Hepatocyte (in vitro differentiated cells): ENCODE measurements around the gene SLC9A1. TPM values are rescaled to one million over a fixed set of nuclear protein-coding genes. Genes with fewer than 3 reads are reported as not detected.

Experiments used
- DNase-seq: peaks from one replicate; pipeline ENCODE4 v3.0.0-alpha.2; 2016; ENCODE audit warnings: low spot score
- H2AFZ ChIP-seq: fragments of 200-600 bp; sonication (generic); 2 replicates; pipeline ENCODE4 v1.6.0; 2016; ENCODE audit warnings: antibody characterized with exemption, mild to moderate bottlenecking
- H3K27ac ChIP-seq: fragments of 200-600 bp; sonication (generic); 2 replicates; pipeline ENCODE4 v1.5.1; 2016; ENCODE audit warnings: mild to moderate bottlenecking
- H3K27me3 ChIP-seq: fragments of 200-600 bp; sonication (generic); 2 replicates; pipeline ENCODE4 v1.6.1; 2016
- H3K36me3 ChIP-seq: fragments of 200-600 bp; sonication (generic); replicated peaks from 2 replicates; pipeline ENCODE4 v1.5.1; 2016; ENCODE audit warnings: low read depth; ENCODE audit not compliant: insufficient read depth
- H3K4me1 ChIP-seq: fragments of 200-600 bp; sonication (generic); 2 replicates; pipeline ENCODE4 v1.5.1; 2016; ENCODE audit warnings: mild to moderate bottlenecking, moderate library complexity; ENCODE audit not compliant: insufficient read depth
- H3K4me2 ChIP-seq: fragments of 200-600 bp; sonication (generic); 2 replicates; pipeline ENCODE4 v1.6.0; 2016
- H3K4me3 ChIP-seq: fragments of 200-600 bp; sonication (generic); 2 replicates; pipeline ENCODE4 v1.5.1; 2016; ENCODE audit warnings: mild to moderate bottlenecking
- H3K79me2 ChIP-seq: fragments of 200-600 bp; sonication (generic); 2 replicates; pipeline ENCODE4 v1.6.0; 2017; ENCODE audit warnings: mild to moderate bottlenecking
- H3K9me2 ChIP-seq: fragments of 200-600 bp; sonication (generic); replicated peaks from 2 replicates; pipeline ENCODE4 v1.6.0; 2017; ENCODE audit warnings: mild to moderate bottlenecking; ENCODE audit not compliant: insufficient read depth
- H3K9me3 ChIP-seq: fragments of 200-600 bp; sonication (generic); 2 replicates; pipeline ENCODE4 v1.5.1; 2016; ENCODE audit warnings: low read depth, mild to moderate bottlenecking
- H4K20me1 ChIP-seq: fragments of 200-600 bp; sonication (generic); 2 replicates; pipeline ENCODE4 v1.6.0; 2016; ENCODE audit warnings: mild to moderate bottlenecking; ENCODE audit not compliant: insufficient read depth, poor library complexity, severe bottlenecking
- EZH2 ChIP-seq: fragments of 200-600 bp; sonication (generic); IDR thresholded peaks from 2 replicates; pipeline ENCODE4 v1.6.1; 2016; ENCODE audit warnings: antibody characterized with exemption, mild to moderate bottlenecking, borderline replicate concordance
- EZH2phosphoT487 ChIP-seq: fragments of 200-600 bp; sonication (generic); IDR thresholded peaks from one replicate; pipeline ENCODE4 v1.6.1; 2018; ENCODE audit warnings: antibody characterized with exemption, mild to moderate bottlenecking, low read depth, moderate library complexity; ENCODE audit not compliant: unreplicated experiment, severe bottlenecking
- WGBS: methylation state at CpG from one replicate; pipeline ENCODE4 v1.1.6; 2016; ENCODE audit warnings: low lambda C conversion rate; ENCODE audit errors: missing lambda C conversion rate; 5-methylcytosine and 5-hydroxymethylcytosine counted together
- polyA plus RNA-seq: library from polyadenylated mRNA; unstranded; fragments of >200 nt; fragmentation: Nextera tagmentation; extraction: Ambion mirVana; gene quantifications from 2 replicates; pipeline ENCODE4 v1.2.1, GENCODE V29; 2016
- total RNA-seq: library from RNA; depleted of rRNA; stranded (reverse); fragments of >200 nt; gene quantifications from 2 replicates; pipeline ENCODE4 v1.2.3, GENCODE V29; 2014
- TF ChIP-seq, protein P1 (sequence below): fragments of 200-600 bp; sonication (generic); IDR thresholded peaks from 2 replicates; pipeline ENCODE4 v1.5.1; 2016; ENCODE audit warnings: antibody characterized with exemption, mild to moderate bottlenecking; ENCODE audit not compliant: poor library complexity

The SLC9A1 gene
- total and polyA plus RNA-seq, 2 experiments from 2014 or later, result 13.3 to 31.3 TPM

GRCh38 chr1:27132624-27133023 lies 22.3 kb downstream of the SLC9A1 start:
- WGBS, result 96% methylated on average over 7 of the region's 7 CpGs
- no peak for TF ChIP-seq EZH2phosphoT487
- TF ChIP-seq, protein P1, sequence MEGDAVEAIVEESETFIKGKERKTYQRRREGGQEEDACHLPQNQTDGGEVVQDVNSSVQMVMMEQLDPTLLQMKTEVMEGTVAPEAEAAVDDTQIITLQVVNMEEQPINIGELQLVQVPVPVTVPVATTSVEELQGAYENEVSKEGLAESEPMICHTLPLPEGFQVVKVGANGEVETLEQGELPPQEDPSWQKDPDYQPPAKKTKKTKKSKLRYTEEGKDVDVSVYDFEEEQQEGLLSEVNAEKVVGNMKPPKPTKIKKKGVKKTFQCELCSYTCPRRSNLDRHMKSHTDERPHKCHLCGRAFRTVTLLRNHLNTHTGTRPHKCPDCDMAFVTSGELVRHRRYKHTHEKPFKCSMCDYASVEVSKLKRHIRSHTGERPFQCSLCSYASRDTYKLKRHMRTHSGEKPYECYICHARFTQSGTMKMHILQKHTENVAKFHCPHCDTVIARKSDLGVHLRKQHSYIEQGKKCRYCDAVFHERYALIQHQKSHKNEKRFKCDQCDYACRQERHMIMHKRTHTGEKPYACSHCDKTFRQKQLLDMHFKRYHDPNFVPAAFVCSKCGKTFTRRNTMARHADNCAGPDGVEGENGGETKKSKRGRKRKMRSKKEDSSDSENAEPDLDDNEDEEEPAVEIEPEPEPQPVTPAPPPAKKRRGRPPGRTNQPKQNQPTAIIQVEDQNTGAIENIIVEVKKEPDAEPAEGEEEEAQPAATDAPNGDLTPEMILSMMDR, result no peak
- no peak for TF ChIP-seq EZH2

GRCh38 chr1:27132147-27132546 lies 22.8 kb downstream of the SLC9A1 start:
- Histone ChIP-seq H4K20me1 (no peaks in the 10 kb centered on the region), H3K4me2 (no peak overlapping the region), H3K27me3 (no peaks in the 10 kb centered on the region), H3K79me2 (peaks cover 22% of the 10 kb centered on the region), H3K27ac (no peak overlapping the region), H2AFZ (no peak overlapping the region), H3K9me3 (no peaks in the 10 kb centered on the region), H3K4me1 (peaks cover 5% of the 10 kb centered on the region), H3K4me3 (no peak overlapping the region), H3K36me3 (no peaks in the 10 kb centered on the region), H3K9me2 (no peaks in the 10 kb centered on the region)
- TF ChIP-seq, protein P1, result no peak
- no peak for TF ChIP-seq EZH2
- TF ChIP-seq EZH2phosphoT487, result no peak
- DNase-seq, result no peak
- WGBS, result 83% methylated on average over 4 of the region's 4 CpGs

More at GRCh38 chr1:27132624-27133023, 22.3 kb downstream of the SLC9A1 start:
- no peak overlapping the region for H2AFZ ChIP-seq
- no peak overlapping the region for H3K4me2 ChIP-seq
- H3K36me3 ChIP-seq, result no peaks in the 10 kb centered on the region
- H3K9me2 ChIP-seq, result no peaks in the 10 kb centered on the region
- H3K27me3 ChIP-seq, result no peaks in the 10 kb centered on the region
- H4K20me1 ChIP-seq, result no peaks in the 10 kb centered on the region
- DNase-seq, result no peak
- H3K27ac ChIP-seq, result no peak overlapping the region
- no peak overlapping the region for H3K4me3 ChIP-seq
- peaks cover 10% of the 10 kb centered on the region for H3K4me1 ChIP-seq
- H3K79me2 ChIP-seq, result peaks cover 22% of the 10 kb centered on the region
- H3K9me3 ChIP-seq, result no peaks in the 10 kb centered on the region

DNA sequence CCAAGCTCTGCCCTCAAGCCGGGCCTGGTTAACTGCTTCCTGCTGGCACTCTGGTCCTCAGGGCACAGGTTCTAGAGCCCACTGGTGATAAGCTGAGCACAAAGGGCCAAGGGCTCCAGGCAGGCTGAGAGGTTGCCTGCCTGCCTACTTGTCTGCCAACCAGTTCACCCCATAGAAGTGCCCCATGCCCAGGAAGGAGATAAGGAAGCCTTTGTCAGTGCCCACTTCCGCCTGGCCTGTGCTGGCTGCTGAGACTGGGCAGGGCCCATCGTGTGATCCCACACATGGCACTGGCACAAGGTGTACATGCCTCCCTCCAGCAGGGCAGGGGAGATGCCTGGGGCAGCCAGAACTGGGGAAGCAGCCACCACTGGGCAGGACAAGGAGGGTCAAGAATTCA lies 24.1 kb downstream of the SLC9A1 start:
- H3K27ac ChIP-seq, result no peak overlapping the region
- H3K4me1 ChIP-seq, result peaks cover 6% of the 10 kb centered on the region
- no peaks in the 10 kb centered on the region for H4K20me1 ChIP-seq
- no peaks in the 10 kb centered on the region for H3K36me3 ChIP-seq
- 98% methylated on average over 3 of the region's 3 CpGs for WGBS
- H3K9me2 ChIP-seq, result no peaks in the 10 kb centered on the region
- no peaks in the 10 kb centered on the region for H3K9me3 ChIP-seq
- no peak overlapping the region for H3K4me3 ChIP-seq
- H2AFZ ChIP-seq, result no peak overlapping the region
- DNase-seq, result no peak
- H3K27me3 ChIP-seq, result no peaks in the 10 kb centered on the region
- H3K79me2 ChIP-seq, result peaks cover 14% of the 10 kb centered on the region
- TF ChIP-seq EZH2, result no peak
- TF ChIP-seq, protein P1, result no peak
- no peak for TF ChIP-seq EZH2phosphoT487
- H3K4me2 ChIP-seq, result no peak overlapping the region

- Histone ChIP-seq H3K27me3 (no peaks in the 10 kb centered on the region), H3K4me1 (peaks cover 6% of the 10 kb centered on the region), H3K4me3 (no peak overlapping the region), H3K4me2 (no peak overlapping the region), H2AFZ (no peak overlapping the region), H3K27ac (no peak overlapping the region), H4K20me1 (no peaks in the 10 kb centered on the region), H3K36me3 (no peaks in the 10 kb centered on the region), H3K79me2 (peaks cover 6% of the 10 kb centered on the region), H3K9me2 (no peaks in the 10 kb centered on the region), H3K9me3 (no peaks in the 10 kb centered on the region)
- 76% methylated on average over 3 of the region's 3 CpGs for WGBS
- TF ChIP-seq EZH2phosphoT487, result no peak
- TF ChIP-seq, protein P1, result no peak
- TF ChIP-seq EZH2, result no peak
- DNase-seq, result no peak
These were observed 25.7 kb downstream of the SLC9A1 start for GRCh38 chr1:27129225-27129624.
